ENCODE results near the gene EFCAB11. TPM values are rescaled to one million over a fixed set of nuclear protein-coding genes. Genes with fewer than 3 reads are reported as not detected.
"Not testable (repeated sequence)": the region's sequence is repeated elsewhere in the genome, so short reads cannot be mapped to it uniquely, and the experiment has no call there.

Gene EFCAB11
- total RNA-seq, 1 donor from 2014 or later, result 7.7 TPM

GRCh38 chr14:89899291-89899690 is 55.2 kb downstream of the EFCAB11 start:
- Mint-ChIP-seq H3K4me1 (ENCODE audit: low read depth) (peaks cover 48% of the 10 kb centered on the region), H3K27ac (ENCODE audit: unreplicated experiment) (peak overlapping the region; percentile 93), H3K36me3 (ENCODE audit: low read depth) (peaks cover 2% of the 10 kb centered on the region), H3K9me3 (ENCODE audit: low read depth) (peaks cover 6% of the 10 kb centered on the region), H3K27me3 (ENCODE audit: low read depth) (no peaks in the 10 kb centered on the region), H3K4me3 (ENCODE audit: unreplicated experiment) (no peak overlapping the region)
- TF ChIP-seq CTCF (IDR thresholded peaks at IDR 0.05), result no peak
- DNase-seq (ENCODE audit: low spot score), result no peak

- not testable (repeated sequence) for H3K27ac Mint-ChIP-seq (ENCODE audit: unreplicated experiment); H3K36me3 Mint-ChIP-seq (ENCODE audit: low read depth); H3K4me3 Mint-ChIP-seq (ENCODE audit: unreplicated experiment); H3K27me3 Mint-ChIP-seq (ENCODE audit: low read depth); H3K4me1 Mint-ChIP-seq (ENCODE audit: low read depth); DNase-seq (ENCODE audit: low spot score)
- H3K9me3 Mint-ChIP-seq (ENCODE audit: low read depth), result peaks cover 11% of the 10 kb centered on the region
Measured at GRCh38 chr14:89893388-89893787, 61.1 kb downstream of the EFCAB11 start.

GRCh38 chr14:89892953-89893352 is 61.6 kb downstream of the EFCAB11 start:
- TF ChIP-seq CTCF (IDR thresholded peaks at IDR 0.05), result no peak
- H3K27me3 Mint-ChIP-seq (ENCODE audit: low read depth), result no peaks in the 10 kb centered on the region
- H3K36me3 Mint-ChIP-seq (ENCODE audit: low read depth), result peaks cover 4% of the 10 kb centered on the region
- peaks cover 3% of the 10 kb centered on the region for H3K4me1 Mint-ChIP-seq (ENCODE audit: low read depth)
- no peak overlapping the region for H3K27ac Mint-ChIP-seq (ENCODE audit: unreplicated experiment)
- no peak for DNase-seq (ENCODE audit: low spot score)
- no peak overlapping the region for H3K4me3 Mint-ChIP-seq (ENCODE audit: unreplicated experiment)
- H3K9me3 Mint-ChIP-seq (ENCODE audit: low read depth), result peaks cover 11% of the 10 kb centered on the region

- not testable (repeated sequence) for H3K27me3 Mint-ChIP-seq (ENCODE audit: low read depth); H3K27ac Mint-ChIP-seq (ENCODE audit: unreplicated experiment); DNase-seq (ENCODE audit: low spot score); H3K4me1 Mint-ChIP-seq (ENCODE audit: low read depth); H3K4me3 Mint-ChIP-seq (ENCODE audit: unreplicated experiment); H3K36me3 Mint-ChIP-seq (ENCODE audit: low read depth)
- peaks cover 11% of the 10 kb centered on the region for H3K9me3 Mint-ChIP-seq (ENCODE audit: low read depth)
Measured at GRCh38 chr14:89891721-89892120, 62.8 kb downstream of the EFCAB11 start.

GRCh38 chr14:89891055-89891454 is 63.5 kb downstream of the EFCAB11 start:
- Mint-ChIP-seq H3K4me3 (ENCODE audit: unreplicated experiment) (no peak overlapping the region), H3K36me3 (ENCODE audit: low read depth) (peaks cover 4% of the 10 kb centered on the region), H3K27ac (ENCODE audit: unreplicated experiment) (no peak overlapping the region), H3K9me3 (ENCODE audit: low read depth) (peaks cover 11% of the 10 kb centered on the region), H3K4me1 (ENCODE audit: low read depth) (peaks cover 3% of the 10 kb centered on the region), H3K27me3 (ENCODE audit: low read depth) (no peaks in the 10 kb centered on the region)
- no peak for DNase-seq (ENCODE audit: low spot score)
- no peak for TF ChIP-seq CTCF (IDR thresholded peaks at IDR 0.05)

- Mint-ChIP-seq H3K27ac (ENCODE audit: unreplicated experiment) (no peak overlapping the region), H3K4me1 (ENCODE audit: low read depth) (peaks cover 3% of the 10 kb centered on the region), H3K4me3 (ENCODE audit: unreplicated experiment) (no peak overlapping the region), H3K9me3 (ENCODE audit: low read depth) (peaks cover 8% of the 10 kb centered on the region), H3K27me3 (ENCODE audit: low read depth) (no peaks in the 10 kb centered on the region), H3K36me3 (ENCODE audit: low read depth) (peaks cover 2% of the 10 kb centered on the region)
- TF ChIP-seq CTCF (IDR thresholded peaks at IDR 0.05), result no peak
- no peak for DNase-seq (ENCODE audit: low spot score)
Measured at GRCh38 chr14:89890589-89890988, 63.9 kb downstream of the EFCAB11 start.

Measured in chondrocyte (in vitro differentiated cells).